HEK293 (cell line): Measurements from ENCODE around the gene PDE4B.

Experiments
- CTCF ChIA-PET: fragments of 350-600 bp; formaldehyde crosslinking; extraction: SDS; loops from one replicate; lab custom pipeline; 2021; ENCODE audit warnings: antibody characterized with exemption; lab: Yijun Ruan, JAX
- POLR2A ChIA-PET: fragments of 300-600 bp; formaldehyde crosslinking; extraction: SDS; loops from one replicate; lab custom pipeline; 2020; ENCODE audit warnings: antibody characterized with exemption, inconsistent platforms; lab: Yijun Ruan, JAX
- H3K27ac ChIP-seq: fragments of 200-500 bp; sonication (Bioruptor generic); 2 replicates; pipeline ENCODE4 v1.5.1; 2014; ENCODE audit warnings: low read depth, low read length, control low read depth, inconsistent platforms; ENCODE audit errors: extremely low read depth
- H3K36me3 ChIP-seq, 2 experiments: fragments of 200-500 bp in 1 of 2; sonication (Bioruptor generic) in 1 of 2; 1 replicate in 1 of 2; 2 replicates in 1 of 2; pipeline ENCODE4 v1.5.1; 2014 to 2017; ENCODE audit warnings: inconsistent platforms in 2 of 2, low read length in 2 of 2; ENCODE audit not compliant: control insufficient read depth in 2 of 2, insufficient read depth in 1 of 2
- H3K4me1 ChIP-seq: fragments of 200-500 bp; sonication (Bioruptor generic); 2 replicates; pipeline ENCODE4 v1.5.1; 2014; ENCODE audit warnings: mild to moderate bottlenecking, low read length, inconsistent platforms; ENCODE audit not compliant: control insufficient read depth, insufficient read depth
- H3K4me3 ChIP-seq: 2 replicates; pipeline ENCODE4 v1.5.1; 2011; ENCODE audit warnings: low read depth, mild to moderate bottlenecking, control low read depth, low read length, moderate library complexity
- H3K9me3 ChIP-seq: fragments of 200-500 bp; sonication (Bioruptor generic); 2 replicates; pipeline ENCODE4 v1.5.1; 2014; ENCODE audit warnings: low read depth, low read length, inconsistent platforms; ENCODE audit not compliant: control insufficient read depth, insufficient read depth
- EGR2 ChIP-seq: fragments of 450-650 bp; formaldehyde crosslinking; IDR thresholded peaks from 2 replicates; pipeline ENCODE4 v1.5.1; 2016; ENCODE audit warnings: low read depth, missing biosample characterization, missing genetic modification characterization
- HOXD13 ChIP-seq: sonication (generic); formaldehyde crosslinking; IDR thresholded peaks from 2 replicates; pipeline ENCODE4 v1.8.0; 2022; ENCODE audit warnings: missing genetic modification reagents, borderline replicate concordance
- PRDM6 ChIP-seq: fragments of 450-650 bp; formaldehyde crosslinking; IDR thresholded peaks from 2 replicates; pipeline ENCODE4 v1.5.1; 2017; ENCODE audit warnings: missing biosample characterization, missing genetic modification characterization
- SCRT1 ChIP-seq: fragments of 450-650 bp; formaldehyde crosslinking; IDR thresholded peaks from 2 replicates; pipeline ENCODE4 v1.5.1; 2016; ENCODE audit warnings: missing biosample characterization, missing genetic modification characterization, borderline replicate concordance
- TSHZ1 ChIP-seq: fragments of 450-650 bp; formaldehyde crosslinking; IDR thresholded peaks from 2 replicates; pipeline ENCODE4 v1.5.1; 2016; ENCODE audit warnings: missing biosample characterization, missing genetic modification characterization, borderline replicate concordance
- ZBTB44 ChIP-seq: fragments of 450-650 bp; IDR thresholded peaks from 2 replicates; pipeline ENCODE4 v1.5.1; 2018; ENCODE audit warnings: missing biosample characterization, mild to moderate bottlenecking, missing genetic modification characterization
- ZNF121 ChIP-seq: fragments of 450-650 bp; formaldehyde crosslinking; IDR thresholded peaks from 2 replicates; pipeline ENCODE4 v1.5.1; 2016; ENCODE audit warnings: missing biosample characterization, missing genetic modification characterization
- ZNF148 ChIP-seq: fragments of 450-650 bp; formaldehyde crosslinking; IDR thresholded peaks from 2 replicates; pipeline ENCODE4 v1.5.0; 2017; ENCODE audit warnings: missing biosample characterization, missing genetic modification characterization, borderline replicate concordance
- ZNF214 ChIP-seq: fragments of 450-650 bp; formaldehyde crosslinking; IDR thresholded peaks from 2 replicates; pipeline ENCODE4 v1.5.1; 2017; ENCODE audit warnings: missing biosample characterization, mild to moderate bottlenecking, missing genetic modification characterization, borderline replicate concordance
- ZNF416 ChIP-seq: fragments of 450-650 bp; formaldehyde crosslinking; IDR thresholded peaks from 2 replicates; pipeline ENCODE4 v1.5.1; 2016; ENCODE audit warnings: missing biosample characterization, missing genetic modification characterization
- ZNF449 ChIP-seq: fragments of 450-650 bp; formaldehyde crosslinking; IDR thresholded peaks from 2 replicates; pipeline ENCODE4 v1.5.1; 2017; ENCODE audit warnings: missing biosample characterization, mild to moderate bottlenecking, missing genetic modification characterization, moderate library complexity
- ZNF518A ChIP-seq: fragments of 450-650 bp; formaldehyde crosslinking; conservative IDR thresholded peaks from 2 replicates; pipeline ENCODE4 v1.5.1; 2016; ENCODE audit warnings: low read depth, missing biosample characterization, missing genetic modification characterization
- ZNF558 ChIP-seq: fragments of 450-650 bp; formaldehyde crosslinking; IDR thresholded peaks from 2 replicates; pipeline ENCODE4 v1.5.1; 2016; ENCODE audit warnings: missing biosample characterization, missing genetic modification characterization
- ZNF580 ChIP-seq: fragments of 450-650 bp; formaldehyde crosslinking; IDR thresholded peaks from 2 replicates; pipeline ENCODE4 v1.5.1; 2016; ENCODE audit warnings: missing biosample characterization, missing genetic modification characterization
- ZNF623 ChIP-seq: fragments of 450-650 bp; formaldehyde crosslinking; IDR thresholded peaks from 2 replicates; pipeline ENCODE4 v1.5.1; 2016; ENCODE audit warnings: missing biosample characterization, missing genetic modification characterization

The PDE4B gene

GRCh38 chr1:66328896-66329295 lies 536.2 kb downstream of the PDE4B start:
- Histone ChIP-seq H3K4me3 (no peak overlapping the region), H3K27ac (no peak overlapping the region), H3K36me3 (no peaks in the 10 kb centered on the region), H3K9me3 (no peaks in the 10 kb centered on the region), H3K4me1 (peaks cover 5% of the 10 kb centered on the region; the same call in 1 of the 2 replicates)
- ChIA-PET POLR2A (no interaction called here), CTCF (no interaction called here)
- TF ChIP-seq ZNF518A (no peak), ZNF148 (tag by site-specific recombination) (no peak), EGR2 (tag by site-specific recombination) (no peak), SCRT1 (tag by site-specific recombination) (no peak), ZNF558 (tag by site-specific recombination) (no peak), ZNF449 (no peak), PRDM6 (no peak)

GRCh38 chr1:66330722-66331141 lies 538.0 kb downstream of the PDE4B start:
- Histone ChIP-seq H3K27ac (no peak overlapping the region), H3K36me3 (no peaks in the 10 kb centered on the region), H3K4me1 (peaks cover 5% of the 10 kb centered on the region; the same call in 1 of the 2 replicates), H3K4me3 (no peak overlapping the region), H3K9me3 (no peaks in the 10 kb centered on the region)
- CTCF ChIA-PET = interaction anchor here (1.6 to 2.8 kb wide), 2 partner anchors 12 to 115 kb away, joined by 6 to 14 read pairs; no protein-coding TSS in a partner anchor
- POLR2A ChIA-PET = no interaction called here
- TF ChIP-seq ZNF121 (tag by site-specific recombination) (no peak), HOXD13 (CRISPR knock-in tag) (no peak), ZNF580 (no peak), ZNF623 (tag by site-specific recombination) (no peak), ZNF416 (tag by site-specific recombination) (no peak), ZNF214 (tag by site-specific recombination) (no peak), ZBTB44 (tag by site-specific recombination) (no peak), TSHZ1 (tag by site-specific recombination) (no peak)
